Measurements from ENCODE around the gene PAH. TPM values are rescaled to one million over a fixed set of nuclear protein-coding genes. Genes with fewer than 3 reads are reported as not detected.
A peak's percentile ranks its signal among the peaks of the same experiment; 100 is the strongest.

The PAH gene
- total RNA-seq, 3 donors from 2014 or later: not detected

GRCh38 chr12:102885043-102885932 is 31.8 kb downstream of the PAH start:
- H3K9me3 ChIP-seq: no peaks in the 10 kb centered on the region
- no peaks in the 10 kb centered on the region for H3K36me3 ChIP-seq (ENCODE audit: low read depth)
- H3K4me1 ChIP-seq (ENCODE audit: low read depth): no peaks in the 10 kb centered on the region
- TF ChIP-seq CTCF (IDR thresholded peaks at IDR 0.05): no peak
- H3K4me3 ChIP-seq: no peak overlapping the region
- intact Hi-C loops (cut with DNase I, micrococcal nuclease): no loop called here
- DNase-seq (no peak), ATAC-seq (no peak)

- Histone ChIP-seq H3K4me1 (ENCODE audit: low read depth) (no peaks in the 10 kb centered on the region), H3K36me3 (ENCODE audit: low read depth) (no peaks in the 10 kb centered on the region), H3K9me3 (no peaks in the 10 kb centered on the region), H3K4me3 (no peak overlapping the region)
- peak; percentile 72 for ATAC-seq
- DNase-seq: peak in 2 of 3 donors; percentile 62 to 69
- intact Hi-C loops (cut with DNase I, micrococcal nuclease): no loop called here
- TF ChIP-seq CTCF (IDR thresholded peaks at IDR 0.05): peak; percentile 51
Measured at GRCh38 chr12:102883204-102883799, 33.7 kb downstream of the PAH start.

GRCh38 chr12:102880783-102881182 is 36.3 kb downstream of the PAH start:
- ATAC-seq (no peak), DNase-seq (no peak)
- H3K9me3 ChIP-seq: no peaks in the 10 kb centered on the region
- no peak for TF ChIP-seq CTCF (IDR thresholded peaks at IDR 0.05)
- H3K4me3 ChIP-seq: no peak overlapping the region
- H3K36me3 ChIP-seq (ENCODE audit: low read depth): no peaks in the 10 kb centered on the region
- no peaks in the 10 kb centered on the region for H3K4me1 ChIP-seq (ENCODE audit: low read depth)
- intact Hi-C loops (cut with DNase I, micrococcal nuclease): no loop called here

- no peaks in the 10 kb centered on the region for H3K36me3 ChIP-seq (ENCODE audit: low read depth)
- DNase-seq (peak in 1 of 3 donors; percentile 13), ATAC-seq (peak; percentile 56)
- TF ChIP-seq CTCF (IDR thresholded peaks at IDR 0.05): no peak
- no peaks in the 10 kb centered on the region for H3K4me1 ChIP-seq (ENCODE audit: low read depth)
- intact Hi-C loops (cut with DNase I, micrococcal nuclease): no loop called here
- H3K4me3 ChIP-seq: no peak overlapping the region
- no peaks in the 10 kb centered on the region for H3K9me3 ChIP-seq
Measured at GRCh38 chr12:102879144-102879763, 37.8 kb downstream of the PAH start.

GRCh38 chr12:102876883-102877282 is 40.2 kb downstream of the PAH start:
- Histone ChIP-seq H3K36me3 (ENCODE audit: low read depth) (no peaks in the 10 kb centered on the region), H3K9me3 (no peaks in the 10 kb centered on the region), H3K4me1 (ENCODE audit: low read depth) (no peaks in the 10 kb centered on the region), H3K4me3 (no peak overlapping the region)
- ATAC-seq (no peak), DNase-seq (no peak)
- intact Hi-C loops (cut with DNase I, micrococcal nuclease): no loop called here
- no peak for TF ChIP-seq CTCF (IDR thresholded peaks at IDR 0.05)

Data from mucosa of descending colon (tissue), 3 donors.